Ovary (tissue), 3 donors: ENCODE results near the gene BSX.

Experiments
- CTCF ChIP-seq, 3 donors: fragments of 450-650 bp in 2 of 3; fragments of 200-600 bp in 1 of 3; IDR thresholded peaks; one replicate each; pipeline versions ENCODE4 v1.5.1 to v1.8.0; 2016 to 2022; ENCODE audit warnings: antibody characterized with exemption in 3 of 3, mild to moderate bottlenecking in 1 of 3
- EP300 ChIP-seq: sonication (generic); formaldehyde crosslinking; IDR thresholded peaks from one replicate; pipeline ENCODE4 v1.6.1; 2017; ENCODE audit warnings: antibody characterized with exemption
- POLR2A ChIP-seq: fragments of 450-650 bp; IDR thresholded peaks from one replicate; pipeline ENCODE4 v1.6.1; 2017; ENCODE audit warnings: antibody characterized with exemption, mild to moderate bottlenecking, moderate library complexity
- donor health status: DM: no; HTN: no; CAD: no.

DNA sequence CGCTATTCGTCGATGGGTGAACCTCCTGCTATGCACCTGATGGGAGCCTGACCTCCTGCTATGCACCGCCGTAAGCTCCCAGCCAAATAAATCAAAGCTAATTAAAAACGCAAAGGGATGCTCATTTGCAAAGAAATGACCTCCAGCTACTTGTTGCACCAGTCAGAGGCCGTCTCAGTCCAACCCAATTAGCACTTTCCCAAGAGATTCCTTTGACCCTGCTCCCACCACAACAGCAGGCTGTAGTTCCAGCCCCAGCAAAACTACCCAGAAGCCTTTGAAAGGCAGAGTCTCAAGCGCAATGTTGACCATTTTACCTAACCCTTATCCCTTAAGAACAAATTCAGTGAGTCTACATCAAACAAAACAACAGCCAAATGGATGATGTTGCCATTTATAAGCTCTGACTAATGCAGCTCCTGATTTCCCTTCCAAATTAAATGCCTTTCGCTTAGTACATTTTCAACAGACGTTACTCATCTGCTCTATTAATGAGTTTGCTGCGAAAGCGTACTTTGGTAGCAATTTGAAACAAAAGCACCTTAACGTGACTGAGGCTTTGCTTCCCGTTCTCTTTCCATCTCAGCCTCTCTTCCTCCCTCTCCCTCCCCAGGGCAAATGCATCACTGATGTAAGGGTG is 17.2 kb upstream of the BSX start:
- no peak for TF ChIP-seq CTCF (IDR thresholded peaks at IDR 0.05)
- TF ChIP-seq POLR2A = no peak
- no peak for TF ChIP-seq EP300
